GM19463 (cell line): ENCODE data around the gene CCDC90B.
"Not testable (repeated sequence)": the region's sequence is repeated elsewhere in the genome, so short reads cannot be mapped to it uniquely, and the experiment has no call there.

Source experiments
- ATAC-seq: cut with Tn5 transposase; IDR thresholded peaks from one replicate; pipeline ENCODE4 v1.9.1; 2021; ENCODE audit warnings: mild to moderate bottlenecking, moderate library complexity; ENCODE audit not compliant: unreplicated experiment

Gene CCDC90B

GRCh38 chr11:83292709-83293456 is 6.7 kb upstream of the CCDC90B start:
- ATAC-seq: no peak

GRCh38 chr11:83287631-83288030 is 1.5 kb upstream of the CCDC90B start:
- ATAC-seq: no peak

- peak; percentile 42 for ATAC-seq
These were observed 906 bp downstream of the CCDC90B start for GRCh38 chr11:83285151-83285770.

DNA sequence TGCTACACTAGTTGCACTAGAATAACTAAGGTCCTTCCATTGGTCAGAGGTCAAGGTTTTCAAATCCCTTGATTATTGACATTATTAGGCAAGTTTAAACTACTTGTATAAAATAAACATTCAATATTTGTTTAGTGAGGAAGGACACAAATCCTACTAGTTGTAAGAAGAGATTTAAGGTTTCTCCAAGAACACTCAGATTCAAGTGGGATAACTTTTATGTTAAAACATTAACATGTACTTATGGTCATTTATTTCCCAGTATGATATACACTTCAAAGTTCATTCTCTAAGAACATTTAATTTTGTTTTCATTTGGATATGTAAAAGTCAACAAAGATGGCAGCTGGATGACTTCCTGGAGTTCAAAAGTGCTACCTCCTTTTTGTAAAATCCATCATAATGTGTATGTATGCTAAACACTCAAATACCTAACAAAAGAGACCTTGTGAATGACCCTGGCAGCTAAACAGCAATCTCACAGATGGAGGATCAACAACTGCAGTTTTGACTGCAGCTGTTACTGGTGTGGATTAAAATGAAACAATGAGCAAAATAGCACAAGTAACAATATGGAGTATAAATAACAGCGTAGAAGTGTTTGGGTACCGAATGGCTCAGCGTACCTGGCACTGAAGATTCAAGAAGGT is 1.5 kb downstream of the CCDC90B start:
- ATAC-seq: no peak

DNA sequence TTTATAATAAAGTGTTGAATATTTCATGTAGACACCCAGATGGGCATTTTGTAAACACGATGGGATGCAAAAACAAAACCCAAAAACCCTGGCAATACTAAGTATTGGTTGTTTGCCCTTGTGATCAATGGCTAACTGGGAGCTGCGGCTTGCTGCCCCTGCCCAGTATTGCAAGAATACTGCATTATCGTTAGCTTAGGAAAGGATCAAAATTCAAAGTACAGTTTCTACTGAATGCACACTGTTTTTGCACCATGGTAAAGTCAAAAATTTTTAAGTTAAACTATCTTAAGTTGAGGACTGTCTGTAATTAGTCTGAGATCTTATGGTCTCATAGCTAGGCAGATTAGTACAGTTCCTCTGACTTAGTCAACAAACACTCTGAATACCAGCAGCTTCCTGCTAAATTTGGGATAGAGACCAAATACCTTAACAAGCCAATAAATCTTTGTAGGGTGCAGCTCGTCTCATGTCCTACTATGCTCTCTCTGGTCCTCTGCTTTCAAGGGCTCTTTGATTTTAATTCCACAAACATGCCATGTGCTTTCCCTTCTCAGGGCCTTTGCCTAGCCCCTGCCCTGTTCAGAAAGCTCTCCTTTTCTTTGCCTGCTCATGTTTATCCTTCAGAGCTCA is 4.0 kb downstream of the CCDC90B start:
- ATAC-seq: no peak

GRCh38 chr11:83280256-83280655 is 5.9 kb downstream of the CCDC90B start:
- ATAC-seq: no peak

GRCh38 chr11:83278351-83278750 is 7.8 kb downstream of the CCDC90B start:
- no peak for ATAC-seq

GRCh38 chr11:83275888-83276641 is 10.1 kb downstream of the CCDC90B start:
- no peak for ATAC-seq

GRCh38 chr11:83272627-83273026 is 13.5 kb downstream of the CCDC90B start:
- ATAC-seq: no peak

DNA sequence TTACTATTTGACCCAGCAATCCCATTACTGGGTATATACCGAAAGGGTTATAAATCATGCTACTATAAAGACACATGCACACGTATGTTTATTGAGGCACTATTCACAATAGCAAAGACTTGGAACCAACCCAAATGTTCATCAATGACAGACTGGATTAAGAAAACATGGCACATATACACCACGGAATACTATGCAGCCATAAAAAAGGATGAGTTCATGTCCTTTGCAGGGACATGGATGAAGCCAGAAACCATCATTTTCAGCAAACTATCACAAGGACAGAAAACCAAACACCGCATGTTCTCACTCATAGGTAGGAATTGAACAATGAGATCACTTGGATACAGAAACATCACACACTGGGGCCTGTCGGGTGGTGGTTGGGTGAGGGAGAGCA is 14.4 kb downstream of the CCDC90B start:
- ATAC-seq: not testable (repeated sequence)

DNA sequence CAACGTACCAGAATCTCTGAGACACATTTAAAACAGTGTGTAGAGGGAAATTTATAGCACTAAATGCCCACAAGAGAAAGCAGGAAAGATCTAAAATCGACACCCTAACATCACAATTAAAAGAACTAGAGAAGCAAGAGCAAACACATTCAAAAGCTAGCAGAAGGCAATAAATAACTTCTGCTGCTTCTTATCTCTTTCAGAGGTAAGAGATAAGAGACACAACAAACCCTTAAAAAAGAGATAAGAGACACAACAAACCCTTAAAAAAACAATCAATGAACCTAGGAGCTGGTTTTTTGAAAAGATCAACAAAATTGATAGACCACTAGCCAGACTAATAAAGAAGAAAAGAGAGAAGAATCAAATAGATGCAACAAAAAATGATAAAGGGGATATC is 17.1 kb downstream of the CCDC90B start:
- ATAC-seq: not testable (repeated sequence)

GRCh38 chr11:83265331-83265730 is 20.8 kb downstream of the CCDC90B start:
- ATAC-seq: no peak

- ATAC-seq: no peak
These were observed 26.6 kb downstream of the CCDC90B start for GRCh38 chr11:83259559-83259958.

DNA sequence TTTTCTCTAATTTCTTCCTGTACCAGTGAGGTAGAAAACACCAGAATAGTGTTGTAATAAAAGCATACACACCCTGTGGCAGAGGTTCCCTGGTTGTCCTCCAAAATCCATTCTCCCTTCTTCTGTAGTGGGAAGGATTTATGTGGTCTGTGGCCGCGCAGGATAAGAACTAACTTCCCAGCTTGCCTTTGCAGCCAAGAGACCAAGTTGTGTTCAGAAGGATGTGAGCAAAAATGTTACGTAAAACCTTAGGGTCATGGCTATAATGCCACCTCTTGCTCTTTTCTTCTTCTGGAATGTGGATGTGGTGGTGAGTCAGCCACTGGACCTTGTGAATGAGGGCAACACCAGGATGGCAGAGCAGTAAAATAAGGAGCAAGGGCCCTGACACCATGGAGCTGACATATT is 28.4 kb downstream of the CCDC90B start:
- no peak for ATAC-seq

GRCh38 chr11:83256602-83257340 is 29.4 kb downstream of the CCDC90B start:
- ATAC-seq: no peak

DNA sequence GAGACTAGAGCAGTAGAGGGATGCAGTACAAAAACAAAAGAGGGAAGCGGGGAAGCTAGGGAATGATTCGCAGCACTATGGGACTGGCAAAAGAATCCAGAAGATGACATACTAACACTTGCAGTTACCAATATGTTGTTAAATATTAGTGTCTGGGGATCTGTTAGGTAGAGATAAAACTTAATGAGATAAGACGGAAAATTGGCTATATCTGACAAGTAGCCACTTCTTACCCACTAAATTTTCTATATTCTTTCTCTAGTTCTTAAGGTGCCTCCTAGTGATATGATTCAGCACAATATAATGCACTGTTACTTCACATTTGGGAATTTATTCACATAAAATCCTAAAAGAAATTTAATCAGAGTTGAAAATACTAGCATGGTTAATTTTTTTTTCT is 30.8 kb downstream of the CCDC90B start:
- no peak for ATAC-seq

- no peak for ATAC-seq
These were observed 33.2 kb downstream of the CCDC90B start for GRCh38 chr11:83252941-83253340.

DNA sequence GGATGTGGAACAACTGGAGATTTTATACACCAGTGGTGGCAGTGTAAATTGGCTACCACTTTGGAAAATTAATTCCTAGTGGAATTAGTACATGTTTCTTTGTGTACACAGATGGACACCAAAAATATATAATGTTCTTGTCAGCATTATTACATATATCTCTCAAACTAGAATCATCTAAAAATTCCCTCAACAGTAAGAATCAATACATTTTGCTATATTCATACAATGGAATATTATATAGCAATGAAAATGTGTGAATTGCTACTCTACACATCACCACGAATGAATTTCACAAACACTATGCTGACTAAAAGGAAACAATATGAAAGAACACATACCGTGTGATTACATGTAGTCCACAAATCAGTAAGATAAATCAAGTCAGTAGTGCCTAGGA is 33.9 kb downstream of the CCDC90B start:
- no peak for ATAC-seq

GRCh38 chr11:83249972-83250593 is 36.1 kb downstream of the CCDC90B start:
- ATAC-seq: peak; percentile 65

DNA sequence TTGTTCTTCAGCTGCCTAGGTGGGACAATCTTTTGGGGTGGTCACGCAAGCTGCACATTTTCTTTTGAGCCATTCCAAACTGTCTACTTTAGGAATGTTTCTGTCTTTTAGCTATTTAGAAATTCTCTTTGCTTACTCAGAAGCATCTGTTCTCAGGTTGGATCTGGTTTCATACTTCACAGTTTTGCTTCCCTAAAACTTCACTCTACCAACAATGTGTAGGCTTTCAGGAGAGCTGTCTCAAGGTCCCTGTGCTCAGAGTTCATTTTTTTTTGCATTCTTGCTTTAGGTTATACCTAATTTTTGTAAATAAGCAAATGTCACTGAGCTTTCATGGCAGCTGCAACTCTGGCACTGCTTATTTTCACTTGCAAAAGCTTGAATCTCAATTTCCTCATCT is 36.7 kb downstream of the CCDC90B start:
- ATAC-seq: peak; percentile 41
